ENCODE data around the gene RCBTB2.

DNA sequence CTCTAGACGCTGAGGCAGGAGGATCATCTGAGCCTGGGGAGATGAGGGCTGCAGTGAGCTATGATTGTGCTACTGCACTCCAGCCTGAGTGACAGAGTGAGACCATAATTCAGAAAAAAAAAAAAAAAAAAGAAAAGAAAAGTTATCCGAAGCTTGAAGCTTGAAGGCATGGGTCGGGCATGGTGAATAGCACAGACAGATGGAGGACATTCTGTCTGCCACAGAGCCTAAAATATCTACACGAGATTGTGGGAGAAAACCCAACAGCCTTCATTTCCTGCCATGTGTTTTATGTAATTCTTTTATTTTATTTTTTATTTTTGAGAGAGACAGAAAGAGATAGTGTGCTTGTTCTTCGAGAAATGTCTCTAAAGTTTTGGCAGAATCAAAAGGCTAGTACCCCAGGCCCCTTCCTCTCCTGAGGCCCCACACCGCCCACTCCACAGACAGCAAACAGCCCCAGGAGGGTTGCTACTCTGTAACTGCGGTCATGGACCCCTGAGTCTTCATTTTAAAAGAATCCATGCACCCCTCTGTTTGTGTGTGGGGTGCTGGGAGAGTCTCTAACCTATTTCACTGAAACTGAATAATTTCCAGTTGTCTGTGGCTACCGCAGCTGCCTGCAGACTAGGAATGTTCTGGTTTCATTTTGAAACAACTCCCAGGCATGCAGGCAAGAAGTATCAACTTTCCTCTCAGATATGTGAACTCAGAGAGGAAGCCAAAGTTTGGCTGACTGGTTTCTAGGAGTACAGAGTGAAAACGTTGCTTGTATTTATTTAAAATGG, 38.4 kb upstream of the RCBTB2 start:
- TF ChIP-seq, protein P1, sequence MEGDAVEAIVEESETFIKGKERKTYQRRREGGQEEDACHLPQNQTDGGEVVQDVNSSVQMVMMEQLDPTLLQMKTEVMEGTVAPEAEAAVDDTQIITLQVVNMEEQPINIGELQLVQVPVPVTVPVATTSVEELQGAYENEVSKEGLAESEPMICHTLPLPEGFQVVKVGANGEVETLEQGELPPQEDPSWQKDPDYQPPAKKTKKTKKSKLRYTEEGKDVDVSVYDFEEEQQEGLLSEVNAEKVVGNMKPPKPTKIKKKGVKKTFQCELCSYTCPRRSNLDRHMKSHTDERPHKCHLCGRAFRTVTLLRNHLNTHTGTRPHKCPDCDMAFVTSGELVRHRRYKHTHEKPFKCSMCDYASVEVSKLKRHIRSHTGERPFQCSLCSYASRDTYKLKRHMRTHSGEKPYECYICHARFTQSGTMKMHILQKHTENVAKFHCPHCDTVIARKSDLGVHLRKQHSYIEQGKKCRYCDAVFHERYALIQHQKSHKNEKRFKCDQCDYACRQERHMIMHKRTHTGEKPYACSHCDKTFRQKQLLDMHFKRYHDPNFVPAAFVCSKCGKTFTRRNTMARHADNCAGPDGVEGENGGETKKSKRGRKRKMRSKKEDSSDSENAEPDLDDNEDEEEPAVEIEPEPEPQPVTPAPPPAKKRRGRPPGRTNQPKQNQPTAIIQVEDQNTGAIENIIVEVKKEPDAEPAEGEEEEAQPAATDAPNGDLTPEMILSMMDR (IDR thresholded peaks at IDR 0.05) = no peak
- TF ChIP-seq EZH2 (IDR thresholded peaks at IDR 0.05) = no peak
- no peak for TF ChIP-seq EZH2phosphoT487 (IDR thresholded peaks at IDR 0.05)

All from neural progenitor cell (in vitro differentiated cells).